ENCODE results near the gene NAA16.

The NAA16 gene

GRCh38 chr13:41291246-41291645, 19.8 kb upstream of the NAA16 start:
- TF ChIP-seq CTCF (IDR thresholded peaks at IDR 0.05; ENCODE audit: low read depth, low read length, missing control alignments): no peak
- no peak for DNase-seq (ENCODE audit: low read depth)
- H3K4me3 ChIP-seq (ENCODE audit: low read depth, low read length): no peak overlapping the region

- DNase-seq (ENCODE audit: low read depth): no peak
- H3K4me3 ChIP-seq (ENCODE audit: low read depth, low read length): no peak overlapping the region
- TF ChIP-seq CTCF (IDR thresholded peaks at IDR 0.05; ENCODE audit: low read depth, low read length, missing control alignments): no peak
Observed at GRCh38 chr13:41293272-41293671, 17.8 kb upstream of the NAA16 start.

- no peak overlapping the region for H3K4me3 ChIP-seq (ENCODE audit: low read depth, low read length)
- TF ChIP-seq CTCF (IDR thresholded peaks at IDR 0.05; ENCODE audit: low read depth, low read length, missing control alignments): no peak
- no peak for DNase-seq (ENCODE audit: low read depth)
Observed at GRCh38 chr13:41294914-41295313, 16.2 kb upstream of the NAA16 start.

- DNase-seq (ENCODE audit: low read depth): no peak
- no peak for TF ChIP-seq CTCF (IDR thresholded peaks at IDR 0.05; ENCODE audit: low read depth, low read length, missing control alignments)
Observed at GRCh38 chr13:41295973-41296372, 15.1 kb upstream of the NAA16 start.

GRCh38 chr13:41296879-41297646, 14.0 kb upstream of the NAA16 start:
- TF ChIP-seq CTCF (IDR thresholded peaks at IDR 0.05; ENCODE audit: low read depth, low read length, missing control alignments): no peak
- H3K4me3 ChIP-seq (ENCODE audit: low read depth, low read length): no peak overlapping the region
- no peak for DNase-seq (ENCODE audit: low read depth)

More at GRCh38 chr13:41295973-41296372, 15.1 kb upstream of the NAA16 start:
- no peak overlapping the region for H3K4me3 ChIP-seq (ENCODE audit: low read depth, low read length)

GRCh38 chr13:41299316-41300094, 11.6 kb upstream of the NAA16 start:
- no peak overlapping the region for H3K4me3 ChIP-seq (ENCODE audit: low read depth, low read length)
- DNase-seq (ENCODE audit: low read depth): no peak
- TF ChIP-seq CTCF (IDR thresholded peaks at IDR 0.05; ENCODE audit: low read depth, low read length, missing control alignments): no peak

All from GM12864 (cell line).